H4 (cell line): Measurements from ENCODE around the gene CFAP54. TPM values are rescaled to one million over a fixed set of nuclear protein-coding genes. Genes with fewer than 3 reads are reported as not detected.
"Not testable (repeated sequence)": the region's sequence is repeated elsewhere in the genome, so short reads cannot be mapped to it uniquely, and the experiment has no call there.

Experiments
- DNase-seq: peaks from one replicate; pipeline ENCODE4 v3.0.0-alpha.2; 2015; ENCODE audit warnings: low spot score
- total RNA-seq: library from RNA; depleted of rRNA; stranded (reverse); fragments of >200 nt; shearing (Covaris generic); gene quantifications from 2 replicates; pipeline ENCODE4 v1.2.3, GENCODE V29; 2014

The CFAP54 gene
- total RNA-seq, 1 experiment from 2014 or later, result 0.64 TPM

DNA sequence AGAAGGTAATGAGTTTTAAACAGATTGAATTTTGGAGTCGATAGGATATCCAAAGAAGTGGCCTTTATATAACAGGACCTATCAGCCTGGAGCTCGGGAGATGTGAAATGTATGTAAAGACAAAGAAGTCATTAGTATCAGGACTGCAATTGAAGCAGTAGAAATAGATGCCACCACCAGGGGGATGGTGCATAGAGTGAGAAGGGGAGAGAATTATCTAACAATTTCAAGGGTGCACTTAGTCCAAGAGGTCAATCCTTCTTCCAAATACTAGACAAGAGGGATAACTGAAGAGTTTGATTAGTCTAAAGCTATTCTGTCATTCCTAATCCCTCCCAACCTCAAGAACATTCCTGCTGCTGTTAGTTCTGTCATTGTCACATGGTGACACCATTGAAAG, 127.8 kb downstream of the CFAP54 start:
- no peak for DNase-seq

GRCh38 chr12:96623155-96623554, 133.8 kb downstream of the CFAP54 start:
- DNase-seq, result no peak

GRCh38 chr12:96623656-96624217, 134.4 kb downstream of the CFAP54 start:
- no peak for DNase-seq

DNA sequence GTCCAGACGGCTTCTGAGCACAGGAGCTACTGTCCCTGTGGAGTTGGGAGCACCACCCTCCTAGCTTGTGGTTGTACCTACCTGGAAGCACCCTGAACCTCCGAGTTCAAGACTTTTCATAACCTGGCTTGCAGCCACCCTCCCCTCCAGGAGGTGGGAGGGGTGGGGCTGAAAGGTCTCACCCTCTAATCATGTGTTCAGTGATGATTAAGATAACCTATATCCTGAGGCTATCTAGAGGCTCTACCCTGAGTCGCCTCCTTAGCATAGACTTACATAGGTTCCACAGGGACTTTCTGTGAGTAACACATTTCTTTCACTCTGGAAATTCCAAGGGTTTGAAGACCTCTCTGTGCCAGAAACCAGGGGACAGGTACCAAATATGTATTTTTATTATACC, 146.5 kb downstream of the CFAP54 start:
- DNase-seq, result no peak

- no peak for DNase-seq
These were observed 147.5 kb downstream of the CFAP54 start for GRCh38 chr12:96636895-96637294.

DNA sequence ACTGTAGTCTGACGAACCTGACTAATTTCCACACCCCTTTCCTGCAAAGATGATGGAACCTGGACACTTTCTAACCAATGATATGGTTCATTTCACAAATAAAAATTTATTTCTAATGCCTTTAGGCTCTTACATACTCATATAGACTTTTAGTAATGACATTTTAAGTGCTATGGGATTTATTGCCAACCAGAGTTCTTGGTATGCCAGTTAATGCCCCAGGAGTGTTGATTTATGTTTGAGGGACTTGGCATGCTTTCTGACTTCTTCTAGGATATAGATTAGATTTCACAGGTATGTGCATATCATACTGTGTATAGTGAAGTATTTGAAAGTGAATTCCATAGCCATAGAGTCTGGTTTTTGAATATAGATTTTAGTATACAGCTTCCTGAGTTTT, 159.5 kb downstream of the CFAP54 start:
- no peak for DNase-seq

GRCh38 chr12:96652870-96653269, 163.5 kb downstream of the CFAP54 start:
- no peak for DNase-seq

GRCh38 chr12:96658075-96658474, 168.7 kb downstream of the CFAP54 start:
- no peak for DNase-seq

DNA sequence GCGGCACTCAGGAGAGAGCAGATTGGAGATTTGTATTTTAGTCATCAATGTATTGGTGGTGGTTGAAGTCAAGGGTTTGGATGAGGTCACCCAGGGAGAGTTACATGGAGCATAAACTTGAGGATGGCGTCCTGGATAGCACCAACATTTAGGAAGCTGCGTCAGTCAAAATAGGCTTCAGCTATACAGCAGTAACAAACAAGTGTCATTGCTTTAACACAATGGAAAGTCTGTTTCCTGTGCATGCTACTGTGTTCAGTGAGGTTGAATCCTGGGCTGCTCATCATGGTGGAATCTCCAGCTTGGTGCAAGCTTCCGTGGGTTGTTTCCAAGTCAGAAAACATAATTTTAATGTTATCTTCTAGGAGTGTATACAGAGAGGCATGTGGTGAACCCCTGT, 180.4 kb downstream of the CFAP54 start:
- DNase-seq, result no peak

GRCh38 chr12:96670334-96670899, 181.0 kb downstream of the CFAP54 start:
- no peak for DNase-seq

DNA sequence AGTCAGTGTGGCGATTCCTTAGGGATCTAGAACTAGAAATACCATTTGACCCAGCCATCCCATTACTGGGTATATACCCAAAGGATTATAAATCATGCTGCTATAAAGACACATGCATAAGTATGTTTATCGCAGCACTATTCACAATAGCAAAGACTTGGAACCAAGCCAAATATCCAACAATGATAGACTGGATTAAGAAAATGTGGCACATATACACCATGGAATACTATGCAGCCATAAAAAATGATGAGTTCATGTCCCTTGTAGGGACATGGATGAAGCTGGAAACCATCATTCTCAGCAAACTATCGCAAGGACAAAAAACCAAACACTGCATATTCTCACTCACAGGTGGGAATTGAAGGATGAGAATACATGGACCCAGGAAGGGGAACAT, 186.1 kb downstream of the CFAP54 start:
- not testable (repeated sequence) for DNase-seq

DNA sequence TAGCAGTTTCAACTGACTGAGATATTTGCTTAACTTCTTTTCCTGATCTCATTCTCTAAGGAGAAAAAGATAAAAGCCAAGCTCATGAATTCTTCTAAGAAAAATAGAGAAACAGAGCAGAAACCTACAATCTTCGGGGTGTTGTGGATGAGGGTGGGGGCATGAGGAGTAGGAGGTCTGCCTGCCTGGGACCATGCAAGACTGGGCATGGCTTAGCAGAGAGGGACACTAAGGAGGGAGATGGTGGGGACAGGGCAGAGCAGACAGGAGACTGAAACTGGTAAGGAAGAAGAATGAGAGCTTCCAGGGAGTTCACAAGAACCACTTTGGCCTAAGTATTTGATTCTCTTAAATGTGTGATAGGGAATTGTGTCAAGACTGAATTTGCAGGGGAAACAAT, 188.0 kb downstream of the CFAP54 start:
- DNase-seq, result no peak

DNA sequence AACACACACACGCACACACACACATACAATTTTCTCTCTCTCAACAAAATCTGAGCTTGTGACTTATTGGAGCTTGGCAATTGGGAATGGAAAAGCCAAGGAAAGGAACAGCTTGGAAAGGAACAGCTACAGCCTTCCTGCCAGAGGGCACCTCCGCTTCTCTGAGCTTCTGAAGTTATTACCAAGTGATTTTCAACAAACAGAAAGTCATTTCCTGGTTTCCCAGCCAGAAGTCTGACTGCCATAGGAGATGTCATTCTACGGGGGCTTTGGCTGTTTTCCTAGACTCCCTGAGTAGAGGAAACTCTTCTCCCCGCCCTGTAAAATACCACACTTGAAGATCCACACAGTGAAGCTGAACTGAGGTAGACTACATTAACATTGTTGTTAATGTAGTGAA, 198.3 kb downstream of the CFAP54 start:
- DNase-seq, result no peak

DNA sequence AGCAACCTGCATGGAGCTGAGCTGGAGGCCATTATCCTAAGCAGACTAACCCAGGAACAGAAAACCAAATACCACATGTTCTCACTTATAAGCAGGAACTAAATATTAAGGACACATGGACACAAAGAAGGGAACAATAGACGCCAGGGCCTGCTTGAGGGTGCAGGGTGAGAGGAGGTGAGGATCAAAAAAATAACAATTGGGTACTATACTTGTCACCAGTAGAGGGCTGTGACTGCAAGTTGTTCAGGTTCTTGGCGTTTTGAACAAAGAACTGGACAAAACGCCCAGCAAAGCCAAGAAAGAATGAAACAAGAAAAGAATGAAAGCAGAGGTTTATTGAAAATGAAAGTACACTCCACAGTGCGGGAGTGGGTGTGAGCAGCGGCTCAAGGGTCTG, 209.1 kb downstream of the CFAP54 start:
- peak; percentile 47 for DNase-seq

GRCh38 chr12:96698965-96699364, 209.6 kb downstream of the CFAP54 start:
- DNase-seq, result peak; percentile 90

DNA sequence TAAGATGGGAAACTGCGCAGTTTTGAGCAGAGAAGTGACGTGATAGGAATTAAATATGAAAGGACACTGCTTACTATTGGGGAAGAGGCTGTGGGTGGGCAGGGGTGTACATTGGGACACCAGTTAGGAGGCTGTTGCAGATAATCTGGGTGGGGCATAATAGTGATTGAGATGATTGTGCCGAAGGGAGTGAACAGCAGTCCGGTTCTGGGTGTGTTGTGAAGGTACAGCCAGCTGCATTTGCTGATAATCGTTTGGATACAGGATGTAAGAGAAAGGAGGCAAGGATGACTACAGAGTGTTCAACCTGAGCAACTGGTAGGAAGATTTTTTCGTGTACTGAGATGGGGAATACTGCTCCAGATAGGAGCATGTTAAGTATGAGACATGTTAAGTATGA, 212.5 kb downstream of the CFAP54 start:
- DNase-seq, result no peak

GRCh38 chr12:96710127-96710745, 220.9 kb downstream of the CFAP54 start:
- no peak for DNase-seq

- no peak for DNase-seq
These were observed 222.0 kb downstream of the CFAP54 start for GRCh38 chr12:96711364-96711763.

GRCh38 chr12:96714199-96714598, 224.8 kb downstream of the CFAP54 start:
- no peak for DNase-seq

- DNase-seq, result peak; percentile 54
These were observed 230.4 kb downstream of the CFAP54 start for GRCh38 chr12:96719660-96720362.

DNA sequence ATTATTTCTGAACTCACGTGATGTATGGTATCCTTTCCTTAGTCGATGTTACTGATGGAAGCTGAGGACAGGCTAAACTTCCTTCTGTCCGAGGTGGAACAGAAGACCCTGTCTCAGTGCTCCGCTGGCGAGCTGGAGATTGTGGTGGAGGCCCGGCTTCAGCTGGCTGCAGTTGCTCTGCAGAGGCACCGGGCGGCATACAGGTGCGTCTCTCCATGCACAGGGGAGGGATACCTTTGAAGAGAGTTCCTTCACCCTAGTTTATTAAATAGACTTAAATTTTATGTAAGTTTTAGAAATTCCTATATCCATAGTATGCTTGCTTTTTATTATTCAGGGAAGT, 231.0 kb downstream of the CFAP54 start:
- peak; percentile 16 for DNase-seq

- not testable (repeated sequence) for DNase-seq
These were observed 240.1 kb downstream of the CFAP54 start for GRCh38 chr12:96729466-96729865.

GRCh38 chr12:96729886-96730285, 240.5 kb downstream of the CFAP54 start:
- DNase-seq, result no peak
